Measurements from ENCODE around the gene MS4A15.

- TF ChIP-seq CTCF (IDR thresholded peaks at IDR 0.05): no peak
- no peak for TF ChIP-seq POLR2A (IDR thresholded peaks at IDR 0.05)
These were observed 18.1 kb downstream of the MS4A15 start for GRCh38 chr11:60774726-60775125.
